Effector memory CD4-positive, alpha-beta T cell (primary cell): Measurements from ENCODE around the gene PRUNE2.

Experiments
- DNase-seq, 3 donors: peaks; one replicate each; pipeline ENCODE4 v3.0.0-alpha.2; 2020
- H3K27ac ChIP-seq: 2 replicates; pipeline ENCODE4 v1.7.0; 2013; ENCODE audit warnings: mild to moderate bottlenecking, low read length, moderate library complexity; ENCODE audit not compliant: insufficient read depth, poor library complexity, severe bottlenecking
- H3K27me3 ChIP-seq: replicated peaks from 2 replicates; pipeline ENCODE4 v1.7.0; 2013; ENCODE audit warnings: mild to moderate bottlenecking, low read length; ENCODE audit not compliant: insufficient read depth, control insufficient read depth, poor library complexity, severe bottlenecking
- H3K36me3 ChIP-seq: 2 replicates; pipeline ENCODE4 v1.7.0; 2013; ENCODE audit warnings: mild to moderate bottlenecking, low read length, moderate library complexity; ENCODE audit not compliant: control insufficient read depth, insufficient read depth
- H3K4me1 ChIP-seq: 2 replicates; pipeline ENCODE4 v1.7.0; 2013; ENCODE audit warnings: low read length, mild to moderate bottlenecking; ENCODE audit not compliant: control insufficient read depth, insufficient read depth, poor library complexity, severe bottlenecking
- H3K4me3 ChIP-seq: 2 replicates; pipeline ENCODE4 v1.7.0; 2013; ENCODE audit warnings: low read length, low read depth, mild to moderate bottlenecking; ENCODE audit not compliant: insufficient read depth, poor library complexity, severe bottlenecking
- H3K9me3 ChIP-seq: 2 replicates; pipeline ENCODE4 v1.7.0; 2013; ENCODE audit warnings: mild to moderate bottlenecking, low read length, moderate library complexity; ENCODE audit not compliant: control insufficient read depth

PRUNE2 gene

GRCh38 chr9:76617497-76618175 lies 288.3 kb downstream of the PRUNE2 start:
- no peak for DNase-seq
- H3K27me3 ChIP-seq, result no peaks in the 10 kb centered on the region
- H3K4me1 ChIP-seq, result no peaks in the 10 kb centered on the region
- H3K27ac ChIP-seq, result no peak overlapping the region
- H3K9me3 ChIP-seq, result no peaks in the 10 kb centered on the region
- no peaks in the 10 kb centered on the region for H3K36me3 ChIP-seq
- H3K4me3 ChIP-seq, result no peak overlapping the region

GRCh38 chr9:76616780-76617179 lies 289.1 kb downstream of the PRUNE2 start:
- no peak overlapping the region for H3K27ac ChIP-seq
- DNase-seq, result no peak
- H3K4me1 ChIP-seq, result no peaks in the 10 kb centered on the region
- no peaks in the 10 kb centered on the region for H3K27me3 ChIP-seq
- no peak overlapping the region for H3K4me3 ChIP-seq
- H3K36me3 ChIP-seq, result no peaks in the 10 kb centered on the region
- H3K9me3 ChIP-seq, result no peaks in the 10 kb centered on the region

- no peaks in the 10 kb centered on the region for H3K27me3 ChIP-seq
- no peaks in the 10 kb centered on the region for H3K36me3 ChIP-seq
- H3K4me3 ChIP-seq, result no peak overlapping the region
- H3K4me1 ChIP-seq, result no peaks in the 10 kb centered on the region
- H3K9me3 ChIP-seq, result no peaks in the 10 kb centered on the region
- H3K27ac ChIP-seq, result no peak overlapping the region
- no peak for DNase-seq
Measured at GRCh38 chr9:76615177-76615603, 290.7 kb downstream of the PRUNE2 start.

- H3K4me3 ChIP-seq, result no peak overlapping the region
- no peaks in the 10 kb centered on the region for H3K36me3 ChIP-seq
- DNase-seq, result no peak
- H3K9me3 ChIP-seq, result no peaks in the 10 kb centered on the region
- no peaks in the 10 kb centered on the region for H3K4me1 ChIP-seq
- no peaks in the 10 kb centered on the region for H3K27me3 ChIP-seq
- H3K27ac ChIP-seq, result no peak overlapping the region
Measured at GRCh38 chr9:76613974-76614373, 291.9 kb downstream of the PRUNE2 start.

- Histone ChIP-seq H3K4me1 (no peaks in the 10 kb centered on the region), H3K9me3 (no peaks in the 10 kb centered on the region), H3K27me3 (no peaks in the 10 kb centered on the region), H3K27ac (no peak overlapping the region), H3K36me3 (no peaks in the 10 kb centered on the region), H3K4me3 (no peak overlapping the region)
- DNase-seq, result no peak
Measured at GRCh38 chr9:76613150-76613781, 292.6 kb downstream of the PRUNE2 start.

- Histone ChIP-seq H3K4me3 (no peak overlapping the region), H3K4me1 (no peaks in the 10 kb centered on the region), H3K27ac (no peak overlapping the region), H3K9me3 (no peaks in the 10 kb centered on the region), H3K36me3 (no peaks in the 10 kb centered on the region), H3K27me3 (no peaks in the 10 kb centered on the region)
- no peak for DNase-seq
Measured at GRCh38 chr9:76610011-76610352, 295.9 kb downstream of the PRUNE2 start.

GRCh38 chr9:76609285-76610010 lies 296.5 kb downstream of the PRUNE2 start:
- Histone ChIP-seq H3K27me3 (no peaks in the 10 kb centered on the region), H3K27ac (no peak overlapping the region), H3K36me3 (no peaks in the 10 kb centered on the region), H3K4me3 (no peak overlapping the region), H3K9me3 (no peaks in the 10 kb centered on the region), H3K4me1 (no peaks in the 10 kb centered on the region)
- DNase-seq, result no peak

GRCh38 chr9:76608575-76609273 lies 297.2 kb downstream of the PRUNE2 start:
- H3K27ac ChIP-seq, result no peak overlapping the region
- no peak overlapping the region for H3K4me3 ChIP-seq
- no peaks in the 10 kb centered on the region for H3K9me3 ChIP-seq
- H3K27me3 ChIP-seq, result no peaks in the 10 kb centered on the region
- no peak for DNase-seq
- no peaks in the 10 kb centered on the region for H3K36me3 ChIP-seq
- no peaks in the 10 kb centered on the region for H3K4me1 ChIP-seq

- Histone ChIP-seq H3K27me3 (no peaks in the 10 kb centered on the region), H3K9me3 (no peaks in the 10 kb centered on the region), H3K4me1 (no peaks in the 10 kb centered on the region), H3K36me3 (no peaks in the 10 kb centered on the region), H3K27ac (no peak overlapping the region), H3K4me3 (no peak overlapping the region)
- DNase-seq, result no peak
Measured at GRCh38 chr9:76607730-76608436, 298.0 kb downstream of the PRUNE2 start.
